ENCODE measurements around the gene SPX. TPM values are rescaled to one million over a fixed set of nuclear protein-coding genes. Genes with fewer than 3 reads are reported as not detected.
A peak's percentile ranks its signal among the peaks of the same experiment; 100 is the strongest.

The SPX gene
- total RNA-seq, 2 donors from 2014 or later = 0.30 to 0.39 TPM

GRCh38 chr12:21526721-21527345 is 737 bp downstream of the SPX start:
- ATAC-seq (no peak), DNase-seq (ENCODE audit: low spot score in 2 of 2) (no peak)
- Mint-ChIP-seq H3K9me3 (peaks cover 7 to 12% of the 10 kb centered on the region in 2 donors), H3K27ac (no peak overlapping the region), H3K36me3 (no peaks in the 10 kb centered on the region)

GRCh38 chr12:21527451-21528180 is 1.5 kb downstream of the SPX start:
- peak; percentile 96 to 97 for ATAC-seq
- peaks cover 7 to 12% of the 10 kb centered on the region in 2 donors for H3K9me3 Mint-ChIP-seq
- H3K27ac Mint-ChIP-seq = no peak overlapping the region

GRCh38 chr12:21528953-21529352 is 2.9 kb downstream of the SPX start:
- ATAC-seq = no peak
- Mint-ChIP-seq H3K9me3 (peaks cover 7 to 12% of the 10 kb centered on the region in 2 donors), H3K36me3 (no peaks in the 10 kb centered on the region), H3K27ac (no peak overlapping the region)
- no peak for DNase-seq (ENCODE audit: low spot score in 2 of 2)

More at GRCh38 chr12:21527451-21528180, 1.5 kb downstream of the SPX start:
- DNase-seq (ENCODE audit: low spot score in 2 of 2) = peak; percentile 62 to 72
- H3K36me3 Mint-ChIP-seq = no peaks in the 10 kb centered on the region

GRCh38 chr12:21529456-21529855 is 3.4 kb downstream of the SPX start:
- H3K9me3 Mint-ChIP-seq = peaks cover 7 to 9% of the 10 kb centered on the region in 2 donors
- DNase-seq (ENCODE audit: low spot score in 2 of 2) (no peak), ATAC-seq (no peak)
- no peaks in the 10 kb centered on the region for H3K36me3 Mint-ChIP-seq
- H3K27ac Mint-ChIP-seq = no peak overlapping the region

- no peaks in the 10 kb centered on the region for H3K9me3 Mint-ChIP-seq
- ATAC-seq = no peak
Measured at GRCh38 chr12:21538061-21538653, 12.1 kb downstream of the SPX start.

GRCh38 chr12:21539797-21540196 is 13.7 kb downstream of the SPX start:
- Mint-ChIP-seq H3K9me3 (no peaks in the 10 kb centered on the region), H3K27ac (peak overlapping the region in 1 of 2 donors; percentile 65), H3K36me3 (peaks cover 0 to 4% of the 10 kb centered on the region in 2 donors)
- DNase-seq (ENCODE audit: low spot score in 2 of 2) (no peak), ATAC-seq (peak; percentile 72 to 98)

More at GRCh38 chr12:21538061-21538653, 12.1 kb downstream of the SPX start:
- no peak overlapping the region for H3K27ac Mint-ChIP-seq
- no peaks in the 10 kb centered on the region for H3K36me3 Mint-ChIP-seq
- no peak for DNase-seq (ENCODE audit: low spot score in 2 of 2)

GRCh38 chr12:21541773-21542172 is 15.7 kb downstream of the SPX start:
- H3K9me3 Mint-ChIP-seq = no peaks in the 10 kb centered on the region

GRCh38 chr12:21542403-21542802 is 16.3 kb downstream of the SPX start:
- no peak overlapping the region for H3K27ac Mint-ChIP-seq
- no peaks in the 10 kb centered on the region for H3K9me3 Mint-ChIP-seq
- DNase-seq (ENCODE audit: low spot score in 2 of 2) (no peak), ATAC-seq (no peak)
- H3K36me3 Mint-ChIP-seq = peaks cover 0 to 4% of the 10 kb centered on the region in 2 donors

More at GRCh38 chr12:21541773-21542172, 15.7 kb downstream of the SPX start:
- Mint-ChIP-seq H3K36me3 (peaks cover 0 to 4% of the 10 kb centered on the region in 2 donors), H3K27ac (no peak overlapping the region)
- ATAC-seq (no peak), DNase-seq (ENCODE audit: low spot score in 2 of 2) (no peak)

- no peak for ATAC-seq
- Mint-ChIP-seq H3K36me3 (peaks cover 0 to 4% of the 10 kb centered on the region in 2 donors), H3K27ac (no peak overlapping the region), H3K9me3 (no peaks in the 10 kb centered on the region)
- DNase-seq (ENCODE audit: low spot score in 2 of 2) = no peak
Measured at GRCh38 chr12:21543151-21543550, 17.1 kb downstream of the SPX start.

- ATAC-seq (no peak), DNase-seq (ENCODE audit: low spot score in 2 of 2) (no peak)
- Mint-ChIP-seq H3K36me3 (peaks cover 0 to 4% of the 10 kb centered on the region in 2 donors), H3K27ac (no peak overlapping the region), H3K9me3 (no peaks in the 10 kb centered on the region)
Measured at GRCh38 chr12:21545557-21545956, 19.5 kb downstream of the SPX start.

- ATAC-seq = no peak
- DNase-seq (ENCODE audit: low spot score in 2 of 2) = no peak
- H3K27ac Mint-ChIP-seq = no peak overlapping the region
- H3K36me3 Mint-ChIP-seq = peaks cover 0 to 4% of the 10 kb centered on the region in 2 donors
- H3K9me3 Mint-ChIP-seq = no peaks in the 10 kb centered on the region
Measured at GRCh38 chr12:21546716-21547115, 20.6 kb downstream of the SPX start.

GRCh38 chr12:21547437-21547836 is 21.3 kb downstream of the SPX start:
- peak; percentile 66 to 97 for ATAC-seq
- no peak for DNase-seq (ENCODE audit: low spot score in 2 of 2)
- Mint-ChIP-seq H3K9me3 (no peaks in the 10 kb centered on the region), H3K36me3 (peaks cover 0 to 4% of the 10 kb centered on the region in 2 donors), H3K27ac (no peak overlapping the region)

GRCh38 chr12:21551841-21552465 is 25.9 kb downstream of the SPX start:
- no peak for DNase-seq (ENCODE audit: low spot score in 2 of 2)
- H3K27ac Mint-ChIP-seq = peak overlapping the region in 1 of 2 donors; percentile 67
- ATAC-seq = no peak
- no peaks in the 10 kb centered on the region for H3K36me3 Mint-ChIP-seq
- H3K9me3 Mint-ChIP-seq = no peaks in the 10 kb centered on the region

- Mint-ChIP-seq H3K9me3 (no peaks in the 10 kb centered on the region), H3K36me3 (no peaks in the 10 kb centered on the region), H3K27ac (no peak overlapping the region)
- no peak for ATAC-seq
- DNase-seq (ENCODE audit: low spot score in 2 of 2) = no peak
Measured at GRCh38 chr12:21552635-21553328, 26.7 kb downstream of the SPX start.

- Mint-ChIP-seq H3K9me3 (no peaks in the 10 kb centered on the region), H3K36me3 (no peaks in the 10 kb centered on the region), H3K27ac (no peak overlapping the region)
- no peak for ATAC-seq
- no peak for DNase-seq (ENCODE audit: low spot score in 2 of 2)
Measured at GRCh38 chr12:21553329-21553675, 27.2 kb downstream of the SPX start.

GRCh38 chr12:21558100-21558679 is 32.1 kb downstream of the SPX start:
- Mint-ChIP-seq H3K9me3 (no peaks in the 10 kb centered on the region), H3K27ac (no peak overlapping the region), H3K36me3 (no peaks in the 10 kb centered on the region)
- DNase-seq (ENCODE audit: low spot score in 2 of 2) = no peak
- ATAC-seq = no peak
